HCT116 (cell line): ENCODE measurements around the gene RHNO1. TPM values are rescaled to one million over a fixed set of nuclear protein-coding genes. Genes with fewer than 3 reads are reported as not detected.

ENCODE experiments used
- ATAC-seq: fragments of 200-7000 bp; cut with Tn5 transposase; 2 replicates; pipeline ENCODE4 v1.9.1; 2020; ENCODE audit warnings: mild to moderate bottlenecking, moderate library complexity
- BruUV-seq: library from RNA; stranded (reverse); fragments of 400-500 nt; replicated peaks from 2 replicates; lab custom pipeline; 2021; lab: Mats Ljungman, UMichigan
- CTCF ChIA-PET: fragments of 300-600 bp; sonication (Branson Sonifier 250); formaldehyde crosslinking; loops from one replicate; lab custom pipeline; 2021; ENCODE audit warnings: antibody characterized with exemption; lab: Charles Lee
- POLR2A ChIA-PET: fragments of 300-600, 350-600 bp; sonication (Branson Sonifier 250); formaldehyde crosslinking; loops from one replicate; lab custom pipeline; 2021; ENCODE audit warnings: antibody characterized with exemption; lab: Charles Lee
- RAD21 ChIA-PET, 2 experiments: fragments of 300-600 bp; sonication (Branson Sonifier 250); formaldehyde crosslinking; loops; one replicate each; lab custom pipeline; 2023; ENCODE audit warnings: low total read pairs in 2 of 2; ENCODE audit not compliant: uncharacterized antibody in 2 of 2, unreplicated experiment in 2 of 2, low non-redundant PET in 1 of 2; lab: Charles Lee
- DNase-seq: peaks from one replicate; pipeline ENCODE4 v3.0.0-alpha.2; 2010; ENCODE audit warnings: low read depth, low spot score
- H2AFZ ChIP-seq: fragments of 200-600 bp; shearing (Covaris generic), sonication (generic); 2 replicates; pipeline ENCODE4 v1.6.1; 2017; ENCODE audit warnings: low read depth, mixed run types, mixed read lengths, antibody characterized with exemption, low read length; ENCODE audit not compliant: poor library complexity, severe bottlenecking
- H3K27ac ChIP-seq: 2 replicates; pipeline ENCODE4 v1.5.1; 2012; ENCODE audit warnings: low read depth, low read length
- H3K27me3 ChIP-seq: fragments of 200-600 bp; sonication (generic); 2 replicates; pipeline ENCODE4 v1.6.1; 2016; ENCODE audit warnings: mixed run types, low read length, mixed read lengths; ENCODE audit not compliant: insufficient read depth
- H3K36me3 ChIP-seq, 2 experiments: fragments of 200-500 bp in 1 of 2; fragments of 200-600 bp in 1 of 2; sonication (Bioruptor generic) in 1 of 2; sonication (generic) in 1 of 2; 2 replicates each; pipeline versions ENCODE4 v1.5.1 to v1.6.1; 2014 to 2016; ENCODE audit warnings: low read length in 2 of 2, inconsistent platforms in 1 of 2, mixed read lengths in 1 of 2, mixed run types in 1 of 2; ENCODE audit not compliant: insufficient read depth in 2 of 2, control insufficient read depth in 1 of 2
- H3K4me1 ChIP-seq, 2 experiments: fragments of 200-600 bp in 1 of 2; sonication (generic) in 1 of 2; 2 replicates each; pipeline versions ENCODE4 v1.5.1 to v1.6.1; 2012 to 2017; ENCODE audit warnings: low read length in 2 of 2, inconsistent platforms in 1 of 2, mild to moderate bottlenecking in 1 of 2, mixed read lengths in 1 of 2, mixed run types in 1 of 2, moderate library complexity in 1 of 2; ENCODE audit not compliant: insufficient read depth in 2 of 2, control insufficient read depth in 1 of 2
- H3K4me2 ChIP-seq: fragments of 200-600 bp; sonication (generic); 2 replicates; pipeline ENCODE4 v1.6.1; 2017; ENCODE audit warnings: mixed run types, low read length, mixed read lengths
- H3K4me3 ChIP-seq, 2 experiments: fragments of 200-600 bp in 1 of 2; sonication (generic) in 1 of 2; replicated peaks in 1 of 2; 2 replicates each; pipeline ENCODE4 v1.5.1; 2011 to 2016; ENCODE audit warnings: low read length in 2 of 2, control low read depth in 1 of 2, low read depth in 1 of 2, mild to moderate bottlenecking in 1 of 2, mixed read lengths in 1 of 2, mixed run types in 1 of 2
- H3K79me2 ChIP-seq: fragments of 200-600 bp; sonication (generic); 2 replicates; pipeline ENCODE4 v1.6.1; 2017; ENCODE audit warnings: mild to moderate bottlenecking, mixed run types, low read length, moderate library complexity, mixed read lengths; ENCODE audit not compliant: insufficient read depth
- H3K9ac ChIP-seq: fragments of 200-600 bp; sonication (generic); 2 replicates; pipeline ENCODE4 v1.6.1; 2016; ENCODE audit warnings: low read length, mixed read lengths
- H3K9me2 ChIP-seq: fragments of 200-600 bp; sonication (generic), shearing (Covaris generic); 2 replicates; pipeline ENCODE4 v1.6.1; 2017; ENCODE audit warnings: mixed run types, mild to moderate bottlenecking, moderate library complexity; ENCODE audit not compliant: insufficient read depth
- H3K9me3 ChIP-seq, 2 experiments: fragments of 200-500 bp in 1 of 2; fragments of 200-600 bp in 1 of 2; sonication (Bioruptor generic) in 1 of 2; sonication (generic) in 1 of 2; 2 replicates each; pipeline ENCODE4 v1.6.1; 2014 to 2017; ENCODE audit warnings: low read length in 2 of 2, mixed read lengths in 2 of 2, inconsistent platforms in 1 of 2, low read depth in 1 of 2, mild to moderate bottlenecking in 1 of 2, mixed run types in 1 of 2, moderate library complexity in 1 of 2; ENCODE audit not compliant: control insufficient read depth in 1 of 2, insufficient read depth in 1 of 2
- H4K20me1 ChIP-seq: fragments of 200-600 bp; sonication (generic), shearing (Covaris generic); 2 replicates; pipeline ENCODE4 v1.6.1; 2017; ENCODE audit warnings: mixed run types, mild to moderate bottlenecking, moderate library complexity; ENCODE audit not compliant: insufficient read depth
- ELF1 ChIP-seq: IDR thresholded peaks from 2 replicates; pipeline ENCODE4 v1.6.1; 2012; ENCODE audit warnings: low read depth, borderline replicate concordance
- RAD21 ChIP-seq: IDR thresholded peaks from 2 replicates; pipeline ENCODE4 v1.6.1; 2012; ENCODE audit warnings: low read depth, mild to moderate bottlenecking
- ZFX ChIP-seq: fragments of 450-650 bp; IDR thresholded peaks from 2 replicates; pipeline ENCODE4 v1.6.1; 2017
- ZNF274 ChIP-seq: fragments of 200-500 bp; sonication (Bioruptor generic); IDR thresholded peaks from 2 replicates; pipeline ENCODE4 v1.6.1; 2014; ENCODE audit warnings: mild to moderate bottlenecking, low read depth, low read length, inconsistent platforms
- intact Hi-C: fragments of 100-400 bp; cut with micrococcal nuclease; formaldehyde crosslinking; loops from 2 replicates; pipeline ENCODE4 v1.10.0; 2022
- total RNA-seq: library from RNA; stranded (reverse); gene quantifications from one replicate; pipeline ENCODE4 v1.2.1, GENCODE V29; 2021; ENCODE audit not compliant: unreplicated experiment
- TF ChIP-seq, protein P1 (sequence below), 3 experiments: fragments of 200-600 bp in 1 of 3; sonication (generic) in 1 of 3; IDR thresholded peaks in 2 of 3; conservative IDR thresholded peaks in 1 of 3; 2 replicates each; pipeline ENCODE4 v1.5.1; 2012 to 2017; ENCODE audit warnings: low read depth in 2 of 3, low read length in 2 of 3, antibody characterized with exemption in 1 of 3, borderline replicate concordance in 1 of 3, control low read depth in 1 of 3, mild to moderate bottlenecking in 1 of 3, mixed read lengths in 1 of 3, mixed run types in 1 of 3, moderate library complexity in 1 of 3; ENCODE audit not compliant: insufficient read depth in 1 of 3
- TF ChIP-seq, protein P2 (sequence below): IDR thresholded peaks from 2 replicates; pipeline ENCODE4 v1.6.1; 2011; ENCODE audit warnings: mild to moderate bottlenecking, low read length, moderate library complexity; ENCODE audit not compliant: insufficient replicate concordance; ENCODE audit errors: extremely low read depth

RHNO1 gene
- total RNA-seq, 1 experiment from 2014 or later, result 29.7 TPM

DNA sequence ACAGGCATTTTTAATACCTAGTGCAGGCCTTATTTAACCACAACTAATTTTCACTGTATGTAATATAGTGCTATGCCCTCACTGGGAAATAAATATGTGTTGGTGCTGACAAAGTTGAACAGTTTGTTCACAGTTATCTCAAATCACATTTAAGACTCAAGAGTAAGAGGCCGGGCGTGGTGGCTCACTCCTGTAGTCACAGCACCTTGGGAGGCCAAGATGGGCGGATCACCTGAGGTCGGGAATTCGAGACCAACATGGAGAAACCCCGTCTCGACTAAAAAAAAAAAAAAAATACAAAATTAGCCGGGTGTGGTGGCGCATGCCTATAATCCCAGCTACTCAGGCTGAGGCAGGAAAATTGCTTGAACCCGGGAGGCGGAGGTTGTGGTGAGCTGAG is 59.3 kb downstream of the RHNO1 start:
- Histone ChIP-seq H3K9me2 (no peaks in the 10 kb centered on the region), H3K9ac (no peak overlapping the region), H3K9me3 (no peaks in the 10 kb centered on the region), H3K4me1 (peaks cover 6 to 9% of the 10 kb centered on the region in 2 experiments; a peak in 2 of 4 replicates), H3K27ac (no peak overlapping the region), H3K36me3 (peaks cover 14 to 22% of the 10 kb centered on the region in 2 experiments; a peak in 3 of 4 replicates), H3K79me2 (no peaks in the 10 kb centered on the region), H2AFZ (no peak overlapping the region)
- ATAC-seq, result no peak
- POLR2A ChIA-PET, result no interaction called here
- BruUV-seq, result no TSS peak
- intact Hi-C loops, result no loop called here
- RAD21 ChIA-PET, result no interaction called here
- CTCF ChIA-PET, result no interaction called here
- TF ChIP-seq RAD21 (no peak), ZNF274 (no peak), ELF1 (no peak), ZFX (no peak)
- TF ChIP-seq, protein P1, sequence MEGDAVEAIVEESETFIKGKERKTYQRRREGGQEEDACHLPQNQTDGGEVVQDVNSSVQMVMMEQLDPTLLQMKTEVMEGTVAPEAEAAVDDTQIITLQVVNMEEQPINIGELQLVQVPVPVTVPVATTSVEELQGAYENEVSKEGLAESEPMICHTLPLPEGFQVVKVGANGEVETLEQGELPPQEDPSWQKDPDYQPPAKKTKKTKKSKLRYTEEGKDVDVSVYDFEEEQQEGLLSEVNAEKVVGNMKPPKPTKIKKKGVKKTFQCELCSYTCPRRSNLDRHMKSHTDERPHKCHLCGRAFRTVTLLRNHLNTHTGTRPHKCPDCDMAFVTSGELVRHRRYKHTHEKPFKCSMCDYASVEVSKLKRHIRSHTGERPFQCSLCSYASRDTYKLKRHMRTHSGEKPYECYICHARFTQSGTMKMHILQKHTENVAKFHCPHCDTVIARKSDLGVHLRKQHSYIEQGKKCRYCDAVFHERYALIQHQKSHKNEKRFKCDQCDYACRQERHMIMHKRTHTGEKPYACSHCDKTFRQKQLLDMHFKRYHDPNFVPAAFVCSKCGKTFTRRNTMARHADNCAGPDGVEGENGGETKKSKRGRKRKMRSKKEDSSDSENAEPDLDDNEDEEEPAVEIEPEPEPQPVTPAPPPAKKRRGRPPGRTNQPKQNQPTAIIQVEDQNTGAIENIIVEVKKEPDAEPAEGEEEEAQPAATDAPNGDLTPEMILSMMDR (IDR thresholded peaks at IDR 0.05 in 2 of 3, conservative IDR thresholded peaks at IDR 0.05 in 1 of 3; ENCODE audit: borderline replicate concordance in 1 of 3, insufficient read depth in 1 of 3, low read depth in 2 of 3, low read length in 2 of 3), result no peak
- TF ChIP-seq, protein P2, sequence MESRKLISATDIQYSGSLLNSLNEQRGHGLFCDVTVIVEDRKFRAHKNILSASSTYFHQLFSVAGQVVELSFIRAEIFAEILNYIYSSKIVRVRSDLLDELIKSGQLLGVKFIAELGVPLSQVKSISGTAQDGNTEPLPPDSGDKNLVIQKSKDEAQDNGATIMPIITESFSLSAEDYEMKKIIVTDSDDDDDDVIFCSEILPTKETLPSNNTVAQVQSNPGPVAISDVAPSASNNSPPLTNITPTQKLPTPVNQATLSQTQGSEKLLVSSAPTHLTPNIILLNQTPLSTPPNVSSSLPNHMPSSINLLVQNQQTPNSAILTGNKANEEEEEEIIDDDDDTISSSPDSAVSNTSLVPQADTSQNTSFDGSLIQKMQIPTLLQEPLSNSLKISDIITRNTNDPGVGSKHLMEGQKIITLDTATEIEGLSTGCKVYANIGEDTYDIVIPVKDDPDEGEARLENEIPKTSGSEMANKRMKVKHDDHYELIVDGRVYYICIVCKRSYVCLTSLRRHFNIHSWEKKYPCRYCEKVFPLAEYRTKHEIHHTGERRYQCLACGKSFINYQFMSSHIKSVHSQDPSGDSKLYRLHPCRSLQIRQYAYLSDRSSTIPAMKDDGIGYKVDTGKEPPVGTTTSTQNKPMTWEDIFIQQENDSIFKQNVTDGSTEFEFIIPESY, result no peak
- TF ChIP-seq, all 23 proteins: peak for 0
- DNase-seq, result no peak
- Histone ChIP-seq H3K4me2 (no peak overlapping the region), H3K4me3 (no peak overlapping the region), H3K27me3 (no peaks in the 10 kb centered on the region), H4K20me1 (no peaks in the 10 kb centered on the region)
